GM12878 (cell line): ENCODE measurements around the gene HOXC13. TPM values are rescaled to one million over a fixed set of nuclear protein-coding genes. Genes with fewer than 3 reads are reported as not detected.

Experiments
- ATAC-seq: fragments of 200-7000 bp; cut with Tn5 transposase; 3 replicates; pipeline ENCODE4 v1.9.1; 2020; ENCODE audit warnings: mild to moderate bottlenecking, moderate library complexity
- BruUV-seq: library from RNA; stranded (reverse); fragments of 400-500 nt; replicated peaks from 2 replicates; lab custom pipeline; 2021; lab: Mats Ljungman, UMichigan
- CTCF ChIA-PET: fragments of 300-600 bp; sonication (Branson Sonifier 250); formaldehyde crosslinking; extraction: SDS; loops from one replicate; lab custom pipeline; 2021; ENCODE audit warnings: inconsistent platforms; lab: Yijun Ruan, JAX
- POLR2A ChIA-PET: fragments of 350-600 bp; formaldehyde crosslinking; extraction: SDS; loops from one replicate; lab custom pipeline; 2021; ENCODE audit warnings: inconsistent platforms; lab: Charles Lee
- RAD21 ChIA-PET: fragments of 300-600 bp; sonication (Branson Sonifier 250); formaldehyde crosslinking; loops from one replicate; lab custom pipeline; 2023; ENCODE audit warnings: antibody characterized with exemption; ENCODE audit not compliant: unreplicated experiment; lab: Charles Lee
- SMC1A ChIA-PET: fragments of 300-600 bp; sonication (Branson Sonifier 250); formaldehyde crosslinking; loops from one replicate; lab custom pipeline; 2023; ENCODE audit not compliant: unreplicated experiment, uncharacterized antibody; lab: Charles Lee
- DNase-seq: peaks from one replicate; pipeline ENCODE4 v3.0.0-alpha.2; 2011; ENCODE audit warnings: low read depth, low spot score
- FAIRE-seq: peaks from 3 replicates; lab custom pipeline; 2011; peaks lifted over from hg19 to GRCh38; lab: Jason Lieb, UNC
- H2AFZ ChIP-seq: 2 replicates; pipeline ENCODE4 v1.6.0; 2011; ENCODE audit warnings: low read depth, low read length, control low read depth; ENCODE audit not compliant: control insufficient read depth
- H3K27ac ChIP-seq: 2 replicates; pipeline ENCODE4 v1.5.1; 2011; ENCODE audit warnings: control low read depth; ENCODE audit not compliant: control insufficient read depth, insufficient read depth
- H3K27me3 ChIP-seq, 2 experiments: replicated peaks in 1 of 2; 2 replicates each; pipeline versions ENCODE4 v1.6.0 to v1.6.1; 2011; ENCODE audit warnings: low read length in 1 of 2; ENCODE audit not compliant: control insufficient read depth in 2 of 2, insufficient read depth in 2 of 2
- H3K36me3 ChIP-seq, 2 experiments: 2 replicates each; pipeline ENCODE4 v1.5.1; 2011; ENCODE audit warnings: low read length in 1 of 2; ENCODE audit not compliant: control insufficient read depth in 2 of 2, insufficient read depth in 2 of 2
- H3K4me1 ChIP-seq: 2 replicates; pipeline ENCODE4 v1.6.1; 2011; ENCODE audit warnings: mild to moderate bottlenecking, low read length, moderate library complexity, mixed read lengths; ENCODE audit not compliant: control insufficient read depth, insufficient read depth
- H3K4me2 ChIP-seq: 2 replicates; pipeline ENCODE4 v1.6.0; 2011; ENCODE audit warnings: control low read depth; ENCODE audit not compliant: control insufficient read depth, insufficient read depth
- H3K4me3 ChIP-seq: fragments of 200-600 bp; sonication (generic); 2 replicates; pipeline ENCODE4 v1.5.1; 2016
- H3K79me2 ChIP-seq: 2 replicates; pipeline ENCODE4 v1.6.0; 2011; ENCODE audit warnings: low read length; ENCODE audit not compliant: control insufficient read depth, insufficient read depth
- H3K9ac ChIP-seq: 2 replicates; pipeline ENCODE4 v1.8.0; 2011; ENCODE audit warnings: low read length, control low read depth, mixed read lengths; ENCODE audit not compliant: control insufficient read depth, insufficient read depth
- H3K9me3 ChIP-seq: replicated peaks from 3 replicates; pipeline ENCODE4 v1.5.1; 2011; ENCODE audit warnings: mild to moderate bottlenecking, low read length; ENCODE audit not compliant: control insufficient read depth, insufficient read depth
- H4K20me1 ChIP-seq: 2 replicates; pipeline ENCODE4 v1.6.0; 2011; ENCODE audit not compliant: control insufficient read depth, insufficient read depth
- ASH2L ChIP-seq: fragments of 300-600, 200-600 bp; sonication (generic); IDR thresholded peaks from 2 replicates; pipeline ENCODE4 v1.6.1; 2017; ENCODE audit warnings: low read depth, mild to moderate bottlenecking, borderline replicate concordance
- BACH1 ChIP-seq: fragments of 450-650 bp; IDR thresholded peaks from 2 replicates; pipeline ENCODE4 v1.6.1; 2017; ENCODE audit warnings: mild to moderate bottlenecking, borderline replicate concordance
- CHD2 ChIP-seq: IDR thresholded peaks from 2 replicates; pipeline ENCODE4 v1.6.1; 2011; ENCODE audit warnings: low read depth, low read length, improper control_type of control experiment, borderline replicate concordance
- FOXK2 ChIP-seq: fragments of 450-650 bp; IDR thresholded peaks from 2 replicates; pipeline ENCODE4 v1.6.1; 2017; ENCODE audit warnings: mild to moderate bottlenecking, moderate library complexity
- KLF5 ChIP-seq: fragments of 450-650 bp; IDR thresholded peaks from 2 replicates; pipeline ENCODE4 v1.6.1; 2014; ENCODE audit warnings: mild to moderate bottlenecking; ENCODE audit not compliant: partially characterized antibody
- MTA2 ChIP-seq: fragments of 450-650 bp; IDR thresholded peaks from 2 replicates; pipeline ENCODE4 v1.6.1; 2016; ENCODE audit warnings: low read depth, mild to moderate bottlenecking, moderate library complexity
- MXI1 ChIP-seq: fragments of 150-350 bp; IDR thresholded peaks from 2 replicates; pipeline ENCODE4 v1.6.1; 2011; ENCODE audit warnings: low read depth, mild to moderate bottlenecking, inconsistent platforms, low read length, improper control_type of control experiment
- NBN ChIP-seq: fragments of 450-650 bp; IDR thresholded peaks from 2 replicates; pipeline ENCODE4 v1.6.1; 2016
- RFX5 ChIP-seq: IDR thresholded peaks from 2 replicates; pipeline ENCODE4 v1.6.1; 2011; ENCODE audit warnings: low read depth, low read length, improper control_type of control experiment
- SIN3A ChIP-seq: IDR thresholded peaks from 2 replicates; pipeline ENCODE4 v1.6.1; 2012; ENCODE audit warnings: low read depth, low read length, improper control_type of control experiment
- SMAD1 ChIP-seq: fragments of 450-650 bp; IDR thresholded peaks from 2 replicates; pipeline ENCODE4 v1.6.1; 2018; ENCODE audit warnings: mild to moderate bottlenecking, low read depth; ENCODE audit not compliant: partially characterized antibody
- SREBF1 ChIP-seq: IDR thresholded peaks from 2 replicates; pipeline ENCODE4 v1.6.1; 2012; ENCODE audit warnings: mild to moderate bottlenecking, low read length
- SUPT20H ChIP-seq: IDR thresholded peaks from 2 replicates; pipeline ENCODE4 v1.6.1; 2011; ENCODE audit warnings: low read depth, mild to moderate bottlenecking, low read length, moderate library complexity, borderline replicate concordance; ENCODE audit not compliant: control insufficient read depth
- ZNF207 ChIP-seq: fragments of 450-650 bp; IDR thresholded peaks from 2 replicates; pipeline ENCODE4 v1.6.1; 2014; ENCODE audit warnings: antibody characterized with exemption, mild to moderate bottlenecking, borderline replicate concordance
- WGBS: methylation state at CpG from one replicate; pipeline ENCODE4 v1.1.6; 2016; ENCODE audit warnings: low lambda C conversion rate; ENCODE audit not compliant: insufficient replicate concordance, insufficient coverage; ENCODE audit errors: missing lambda C conversion rate; 5-methylcytosine and 5-hydroxymethylcytosine counted together
- in situ Hi-C: fragments of 300-500 bp; cut with MboI; formaldehyde crosslinking; loops from 9 replicates; pipeline ENCODE4 v1.14.3; 2018; ENCODE audit warnings: mixed read lengths
- intact Hi-C: fragments of 100-400 bp; cut with micrococcal nuclease; formaldehyde crosslinking; loops from one replicate; pipeline ENCODE4 v1.14.2; 2022; ENCODE audit not compliant: unreplicated experiment
- polyA plus RNA-seq, 11 experiments: library from polyadenylated mRNA; depleted of rRNA in 4 of 11; unstranded in 6 of 11; stranded (reverse) in 5 of 11; fragments of >200 nt; fragmentation: Nextera tagmentation in 4 of 11; fragmentation: Illumina TruSeq in 1 of 11; extraction: Ambion mirVana in 4 of 11; extraction: Trizol in 1 of 11; gene quantifications; 1 replicate in 1 of 11; 2 replicates in 10 of 11; pipeline versions ENCODE4 v1.2.1 to v1.2.3, GENCODE V29; 2011 to 2016; ENCODE audit warnings: inconsistent platforms in 2 of 11, missing spikeins in 2 of 11, low read depth in 1 of 11
- total RNA-seq, 4 experiments: library from RNA; depleted of rRNA in 3 of 4; stranded (reverse); fragments of >200 nt in 3 of 4; fragmentation: Illumina TruSeq in 1 of 4; extraction: Trizol in 1 of 4; gene quantifications; 2 replicates each; pipeline versions ENCODE4 v1.2.1 to v1.2.3, GENCODE V29; 2013 to 2021
- TF ChIP-seq, protein P1 (sequence below): fragments of 450-650 bp; conservative IDR thresholded peaks from 2 replicates; pipeline ENCODE4 v1.6.1; 2017; ENCODE audit warnings: mild to moderate bottlenecking, moderate library complexity
- TF ChIP-seq, protein P2 (sequence below): fragments of 450-650 bp; IDR thresholded peaks from 2 replicates; pipeline ENCODE4 v1.6.1; 2017; ENCODE audit warnings: antibody characterized with exemption, mild to moderate bottlenecking, moderate library complexity
- TF ChIP-seq, protein P3 (sequence below): fragments of 450-650 bp; formaldehyde crosslinking; IDR thresholded peaks from 2 replicates; pipeline ENCODE4 v1.4.0; 2022; ENCODE audit warnings: mild to moderate bottlenecking, moderate library complexity

HOXC13 gene
- total and polyA plus RNA-seq, 10 of the 15 experiments (the other 5 are each of a cell fraction or from before 2014, with no cell fraction given) = not detected

DNA sequence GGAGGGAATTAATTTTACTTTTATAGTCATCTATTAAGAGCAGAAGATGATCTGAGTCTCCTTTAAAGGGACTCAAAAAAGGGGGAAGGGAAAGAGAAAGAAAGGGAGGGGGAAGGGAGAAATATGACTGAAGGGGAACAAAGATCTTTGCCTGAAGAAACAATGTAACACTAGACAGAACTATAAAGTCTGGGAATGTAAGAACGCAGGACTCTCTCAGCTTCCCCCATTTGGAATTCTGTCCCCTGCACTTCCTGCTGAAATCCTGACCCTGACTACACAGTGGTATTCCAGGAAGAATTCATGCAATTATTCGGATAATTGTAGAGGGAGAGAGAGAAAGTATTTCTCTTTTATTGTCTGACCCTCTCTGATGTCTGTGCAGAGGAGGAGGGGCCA, 25.7 kb downstream of the HOXC13 start:
- ChIA-PET RAD21 (no interaction called here), POLR2A (interaction anchor here (1.2 kb wide), 1 partner anchor 10 kb away, joined by 3 read pairs; the partner anchor contains the start of gene HOXC12), CTCF (no interaction called here), SMC1A (no interaction called here)
- H3K27me3 ChIP-seq = peaks cover 33 to 70% of the 10 kb centered on the region in 2 experiments
- H3K4me2 ChIP-seq = no peak overlapping the region
- FAIRE-seq (no peak), DNase-seq (no peak), ATAC-seq (no peak)
- H3K79me2 ChIP-seq = no peaks in the 10 kb centered on the region
- TF ChIP-seq MXI1 (no peak), ZNF207 (no peak), SREBF1 (no peak), FOXK2 (no peak), KLF5 (no peak), RFX5 (no peak), BACH1 (no peak), SUPT20H (no peak), MTA2 (no peak), SIN3A (no peak), NBN (no peak), SMAD1 (no peak), CHD2 (no peak), ASH2L (no peak)
- TF ChIP-seq, protein P1, sequence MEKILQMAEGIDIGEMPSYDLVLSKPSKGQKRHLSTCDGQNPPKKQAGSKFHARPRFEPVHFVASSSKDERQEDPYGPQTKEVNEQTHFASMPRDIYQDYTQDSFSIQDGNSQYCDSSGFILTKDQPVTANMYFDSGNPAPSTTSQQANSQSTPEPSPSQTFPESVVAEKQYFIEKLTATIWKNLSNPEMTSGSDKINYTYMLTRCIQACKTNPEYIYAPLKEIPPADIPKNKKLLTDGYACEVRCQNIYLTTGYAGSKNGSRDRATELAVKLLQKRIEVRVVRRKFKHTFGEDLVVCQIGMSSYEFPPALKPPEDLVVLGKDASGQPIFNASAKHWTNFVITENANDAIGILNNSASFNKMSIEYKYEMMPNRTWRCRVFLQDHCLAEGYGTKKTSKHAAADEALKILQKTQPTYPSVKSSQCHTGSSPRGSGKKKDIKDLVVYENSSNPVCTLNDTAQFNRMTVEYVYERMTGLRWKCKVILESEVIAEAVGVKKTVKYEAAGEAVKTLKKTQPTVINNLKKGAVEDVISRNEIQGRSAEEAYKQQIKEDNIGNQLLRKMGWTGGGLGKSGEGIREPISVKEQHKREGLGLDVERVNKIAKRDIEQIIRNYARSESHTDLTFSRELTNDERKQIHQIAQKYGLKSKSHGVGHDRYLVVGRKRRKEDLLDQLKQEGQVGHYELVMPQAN = no peak
- TF ChIP-seq, protein P2, sequence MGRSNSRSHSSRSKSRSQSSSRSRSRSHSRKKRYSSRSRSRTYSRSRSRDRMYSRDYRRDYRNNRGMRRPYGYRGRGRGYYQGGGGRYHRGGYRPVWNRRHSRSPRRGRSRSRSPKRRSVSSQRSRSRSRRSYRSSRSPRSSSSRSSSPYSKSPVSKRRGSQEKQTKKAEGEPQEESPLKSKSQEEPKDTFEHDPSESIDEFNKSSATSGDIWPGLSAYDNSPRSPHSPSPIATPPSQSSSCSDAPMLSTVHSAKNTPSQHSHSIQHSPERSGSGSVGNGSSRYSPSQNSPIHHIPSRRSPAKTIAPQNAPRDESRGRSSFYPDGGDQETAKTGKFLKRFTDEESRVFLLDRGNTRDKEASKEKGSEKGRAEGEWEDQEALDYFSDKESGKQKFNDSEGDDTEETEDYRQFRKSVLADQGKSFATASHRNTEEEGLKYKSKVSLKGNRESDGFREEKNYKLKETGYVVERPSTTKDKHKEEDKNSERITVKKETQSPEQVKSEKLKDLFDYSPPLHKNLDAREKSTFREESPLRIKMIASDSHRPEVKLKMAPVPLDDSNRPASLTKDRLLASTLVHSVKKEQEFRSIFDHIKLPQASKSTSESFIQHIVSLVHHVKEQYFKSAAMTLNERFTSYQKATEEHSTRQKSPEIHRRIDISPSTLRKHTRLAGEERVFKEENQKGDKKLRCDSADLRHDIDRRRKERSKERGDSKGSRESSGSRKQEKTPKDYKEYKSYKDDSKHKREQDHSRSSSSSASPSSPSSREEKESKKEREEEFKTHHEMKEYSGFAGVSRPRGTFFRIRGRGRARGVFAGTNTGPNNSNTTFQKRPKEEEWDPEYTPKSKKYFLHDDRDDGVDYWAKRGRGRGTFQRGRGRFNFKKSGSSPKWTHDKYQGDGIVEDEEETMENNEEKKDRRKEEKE = no peak
- TF ChIP-seq, protein P3, sequence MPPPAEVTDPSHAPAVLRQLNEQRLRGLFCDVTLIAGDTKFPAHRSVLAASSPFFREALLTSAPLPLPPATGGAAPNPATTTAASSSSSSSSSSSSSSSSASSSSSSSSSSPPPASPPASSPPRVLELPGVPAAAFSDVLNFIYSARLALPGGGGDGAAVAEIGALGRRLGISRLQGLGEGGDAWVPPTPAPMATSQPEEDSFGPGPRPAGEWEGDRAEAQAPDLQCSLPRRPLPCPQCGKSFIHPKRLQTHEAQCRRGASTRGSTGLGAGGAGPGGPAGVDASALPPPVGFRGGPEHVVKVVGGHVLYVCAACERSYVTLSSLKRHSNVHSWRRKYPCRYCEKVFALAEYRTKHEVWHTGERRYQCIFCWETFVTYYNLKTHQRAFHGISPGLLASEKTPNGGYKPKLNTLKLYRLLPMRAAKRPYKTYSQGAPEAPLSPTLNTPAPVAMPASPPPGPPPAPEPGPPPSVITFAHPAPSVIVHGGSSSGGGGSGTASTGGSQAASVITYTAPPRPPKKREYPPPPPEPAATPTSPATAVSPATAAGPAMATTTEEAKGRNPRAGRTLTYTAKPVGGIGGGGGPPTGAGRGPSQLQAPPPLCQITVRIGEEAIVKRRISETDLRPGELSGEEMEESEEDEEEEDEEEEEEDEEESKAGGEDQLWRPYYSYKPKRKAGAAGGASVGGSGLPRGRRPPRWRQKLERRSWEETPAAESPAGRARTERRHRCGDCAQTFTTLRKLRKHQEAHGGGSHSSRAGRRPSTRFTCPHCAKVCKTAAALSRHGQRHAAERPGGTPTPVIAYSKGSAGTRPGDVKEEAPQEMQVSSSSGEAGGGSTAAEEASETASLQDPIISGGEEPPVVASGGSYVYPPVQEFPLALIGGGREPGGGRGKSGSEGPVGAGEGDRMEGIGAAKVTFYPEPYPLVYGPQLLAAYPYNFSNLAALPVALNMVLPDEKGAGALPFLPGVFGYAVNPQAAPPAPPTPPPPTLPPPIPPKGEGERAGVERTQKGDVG = no peak
- H3K27ac ChIP-seq = no peak overlapping the region
- H4K20me1 ChIP-seq = no peaks in the 10 kb centered on the region; the same call in 1 of the 2 replicates
- no peak overlapping the region for H3K9ac ChIP-seq
- no TSS peak for BruUV-seq
- no peak overlapping the region for H2AFZ ChIP-seq
- no peaks in the 10 kb centered on the region for H3K36me3 ChIP-seq
- no peak overlapping the region for H3K4me3 ChIP-seq
- no peaks in the 10 kb centered on the region for H3K9me3 ChIP-seq
- WGBS = 2% methylated on average over 2 of the region's 2 CpGs
- in situ Hi-C loops (no loop called here), intact Hi-C loops (no loop called here)
- H3K4me1 ChIP-seq = no peaks in the 10 kb centered on the region
